ENCODE measurements around the gene BSND.

Gene BSND

GRCh38 chr1:54965624-54966340 is 33.0 kb upstream of the BSND start:
- Histone ChIP-seq H3K36me3 (replicated peaks) (no peaks in the 10 kb centered on the region), H3K4me3 (no peak overlapping the region), H3K4me1 (peaks cover 9% of the 10 kb centered on the region), H3K9me3 (no peaks in the 10 kb centered on the region), H3K27me3 (ENCODE audit: low read depth) (no peaks in the 10 kb centered on the region)
- in situ Hi-C loops (cut with MboI; ENCODE audit: low sequenced_read_pairs) = no loop called here
- DNase-seq (ENCODE audit: low spot score in 2 of 2) = no peak

DNA sequence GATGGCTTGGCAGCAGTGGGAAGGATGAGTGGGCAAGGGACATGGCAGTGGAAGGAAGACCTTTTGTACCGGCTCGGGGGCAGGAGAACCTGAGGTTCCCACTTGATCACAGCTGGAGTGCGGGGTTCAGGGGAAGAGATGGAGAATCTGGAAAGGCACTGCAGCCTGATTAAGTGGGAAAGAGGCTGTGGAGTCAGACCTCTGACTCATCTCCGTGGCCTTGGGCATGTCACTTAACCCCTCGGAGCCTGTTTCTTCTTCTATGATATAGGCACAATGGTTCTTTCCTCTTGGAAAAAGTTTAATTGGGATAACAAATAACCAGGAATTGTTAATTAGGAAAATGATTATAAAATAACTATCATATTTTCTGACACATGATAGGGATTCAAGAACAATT is 31.4 kb upstream of the BSND start:
- no peaks in the 10 kb centered on the region for H3K36me3 ChIP-seq (replicated peaks)
- H3K4me1 ChIP-seq = peaks cover 4% of the 10 kb centered on the region
- H3K9me3 ChIP-seq = no peaks in the 10 kb centered on the region
- H3K4me3 ChIP-seq = no peak overlapping the region
- no peaks in the 10 kb centered on the region for H3K27me3 ChIP-seq (ENCODE audit: low read depth)
- in situ Hi-C loops (cut with MboI; ENCODE audit: low sequenced_read_pairs) = no loop called here
- DNase-seq (ENCODE audit: low spot score in 2 of 2) = no peak

DNA sequence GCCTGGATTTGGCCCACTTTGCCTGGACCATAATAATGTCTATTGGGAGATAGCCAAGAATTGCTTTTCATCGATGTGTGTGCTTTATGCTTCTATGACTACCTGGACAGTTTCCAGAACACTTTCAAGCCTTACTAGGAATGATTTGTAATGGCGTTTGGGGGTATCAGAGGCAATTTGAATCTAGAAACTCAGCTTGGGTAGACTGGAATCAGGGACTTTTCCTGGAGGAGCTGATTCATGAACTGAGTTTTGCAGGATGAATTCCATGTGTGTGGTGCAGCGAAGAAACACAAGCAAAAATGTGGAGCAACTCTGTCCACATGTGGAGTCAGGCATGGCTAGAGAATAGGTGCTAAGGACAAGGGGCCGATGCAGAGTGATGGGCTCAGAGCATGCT is 30.2 kb upstream of the BSND start:
- DNase-seq (ENCODE audit: low spot score in 2 of 2) = no peak
- Histone ChIP-seq H3K4me1 (no peaks in the 10 kb centered on the region), H3K27me3 (ENCODE audit: low read depth) (no peaks in the 10 kb centered on the region), H3K4me3 (no peak overlapping the region), H3K36me3 (replicated peaks) (no peaks in the 10 kb centered on the region), H3K9me3 (no peaks in the 10 kb centered on the region)
- in situ Hi-C loops (cut with MboI; ENCODE audit: low sequenced_read_pairs) = no loop called here

DNA sequence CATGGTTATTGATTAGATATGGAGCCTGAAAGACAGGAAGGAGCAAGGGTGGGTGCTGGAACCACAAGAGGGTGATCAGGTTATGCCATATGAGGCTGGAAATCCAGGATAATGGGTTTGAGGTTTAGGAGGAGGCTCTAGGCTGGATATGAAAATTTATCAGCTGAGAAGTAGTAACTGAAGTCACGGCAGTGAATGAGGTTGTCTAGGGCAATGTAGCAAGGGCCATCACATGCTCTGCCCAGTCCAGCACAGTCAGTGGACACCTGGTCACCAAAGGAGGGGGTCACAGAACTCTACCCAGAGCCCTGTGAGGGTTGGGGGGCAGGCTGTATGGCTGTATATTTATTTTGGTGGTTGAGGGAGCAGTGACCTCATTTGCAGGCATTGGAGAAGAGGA is 28.9 kb upstream of the BSND start:
- Histone ChIP-seq H3K27me3 (ENCODE audit: low read depth) (0 out of 2 replicates have a peak, but pooled peaks cover 3% of the 10 kb centered on the region), H3K9me3 (no peaks in the 10 kb centered on the region), H3K4me3 (no peak overlapping the region), H3K4me1 (no peaks in the 10 kb centered on the region), H3K36me3 (replicated peaks) (no peaks in the 10 kb centered on the region)
- DNase-seq (ENCODE audit: low spot score in 2 of 2) = no peak
- in situ Hi-C loops (cut with MboI; ENCODE audit: low sequenced_read_pairs) = no loop called here

GRCh38 chr1:54970901-54971300 is 27.8 kb upstream of the BSND start:
- Histone ChIP-seq H3K9me3 (no peaks in the 10 kb centered on the region), H3K36me3 (replicated peaks) (no peaks in the 10 kb centered on the region), H3K27me3 (ENCODE audit: low read depth) (0 out of 2 replicates have a peak, but pooled peaks cover 3% of the 10 kb centered on the region), H3K4me3 (no peak overlapping the region), H3K4me1 (no peaks in the 10 kb centered on the region)
- no peak for DNase-seq (ENCODE audit: low spot score in 2 of 2)
- in situ Hi-C loops (cut with MboI; ENCODE audit: low sequenced_read_pairs) = no loop called here

GRCh38 chr1:54971317-54971791 is 27.4 kb upstream of the BSND start:
- H3K27me3 ChIP-seq (ENCODE audit: low read depth) = 0 out of 2 replicates have a peak, but pooled peaks cover 3% of the 10 kb centered on the region
- H3K4me3 ChIP-seq = no peak overlapping the region
- H3K9me3 ChIP-seq = no peaks in the 10 kb centered on the region
- H3K4me1 ChIP-seq = no peaks in the 10 kb centered on the region
- no peak for DNase-seq (ENCODE audit: low spot score in 2 of 2)
- in situ Hi-C loops (cut with MboI; ENCODE audit: low sequenced_read_pairs) = no loop called here
- no peaks in the 10 kb centered on the region for H3K36me3 ChIP-seq (replicated peaks)

DNA sequence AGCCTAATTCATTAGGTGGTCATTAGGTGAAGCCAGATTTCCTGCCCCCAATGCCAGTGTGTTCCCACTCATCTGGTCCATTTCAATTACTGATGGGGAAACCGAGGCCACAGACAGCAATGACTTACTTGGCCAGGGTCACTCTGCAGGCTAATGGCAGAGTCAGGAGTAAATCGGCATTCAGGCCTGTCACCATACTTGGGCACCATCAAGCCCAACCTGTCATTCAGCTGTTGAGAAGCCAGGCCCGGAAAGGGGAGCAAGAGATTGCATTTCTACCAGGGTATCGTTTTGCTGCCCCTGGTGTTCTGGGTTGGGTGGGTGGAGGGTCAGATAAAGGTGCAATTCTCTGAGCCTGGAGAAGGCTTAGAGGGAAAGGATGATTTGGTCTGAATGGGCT is 26.3 kb upstream of the BSND start:
- in situ Hi-C loops (cut with MboI; ENCODE audit: low sequenced_read_pairs) = no loop called here
- Histone ChIP-seq H3K4me1 (no peaks in the 10 kb centered on the region), H3K27me3 (ENCODE audit: low read depth) (0 out of 2 replicates have a peak, but pooled peaks cover 3% of the 10 kb centered on the region), H3K9me3 (no peaks in the 10 kb centered on the region), H3K4me3 (no peak overlapping the region), H3K36me3 (replicated peaks) (no peaks in the 10 kb centered on the region)
- DNase-seq (ENCODE audit: low spot score in 2 of 2) = no peak

- no peaks in the 10 kb centered on the region for H3K36me3 ChIP-seq (replicated peaks)
- H3K4me1 ChIP-seq = no peaks in the 10 kb centered on the region
- H3K9me3 ChIP-seq = no peaks in the 10 kb centered on the region
- in situ Hi-C loops (cut with MboI; ENCODE audit: low sequenced_read_pairs) = no loop called here
- peak; percentile 22 to 50 for DNase-seq (ENCODE audit: low spot score in 2 of 2)
- H3K4me3 ChIP-seq = no peak overlapping the region
- 0 out of 2 replicates have a peak, but pooled peaks cover 3% of the 10 kb centered on the region for H3K27me3 ChIP-seq (ENCODE audit: low read depth)
Measured at GRCh38 chr1:54973205-54973921, 25.4 kb upstream of the BSND start.

GRCh38 chr1:54975356-54976108 is 23.2 kb upstream of the BSND start:
- DNase-seq (ENCODE audit: low spot score in 2 of 2) = no peak
- no peaks in the 10 kb centered on the region for H3K36me3 ChIP-seq (replicated peaks)
- H3K9me3 ChIP-seq = no peaks in the 10 kb centered on the region
- H3K4me1 ChIP-seq = no peaks in the 10 kb centered on the region
- no peak overlapping the region for H3K4me3 ChIP-seq
- H3K27me3 ChIP-seq (ENCODE audit: low read depth) = 0 out of 2 replicates have a peak, but pooled peaks cover 3% of the 10 kb centered on the region
- in situ Hi-C loops (cut with MboI; ENCODE audit: low sequenced_read_pairs) = no loop called here

- in situ Hi-C loops (cut with MboI; ENCODE audit: low sequenced_read_pairs) = no loop called here
- Histone ChIP-seq H3K9me3 (no peaks in the 10 kb centered on the region), H3K4me1 (no peaks in the 10 kb centered on the region), H3K27me3 (ENCODE audit: low read depth) (0 out of 2 replicates have a peak, but pooled peaks cover 3% of the 10 kb centered on the region), H3K4me3 (no peak overlapping the region), H3K36me3 (replicated peaks) (no peaks in the 10 kb centered on the region)
- DNase-seq (ENCODE audit: low spot score in 2 of 2) = no peak
Measured at GRCh38 chr1:54976747-54977146, 22.0 kb upstream of the BSND start.

DNA sequence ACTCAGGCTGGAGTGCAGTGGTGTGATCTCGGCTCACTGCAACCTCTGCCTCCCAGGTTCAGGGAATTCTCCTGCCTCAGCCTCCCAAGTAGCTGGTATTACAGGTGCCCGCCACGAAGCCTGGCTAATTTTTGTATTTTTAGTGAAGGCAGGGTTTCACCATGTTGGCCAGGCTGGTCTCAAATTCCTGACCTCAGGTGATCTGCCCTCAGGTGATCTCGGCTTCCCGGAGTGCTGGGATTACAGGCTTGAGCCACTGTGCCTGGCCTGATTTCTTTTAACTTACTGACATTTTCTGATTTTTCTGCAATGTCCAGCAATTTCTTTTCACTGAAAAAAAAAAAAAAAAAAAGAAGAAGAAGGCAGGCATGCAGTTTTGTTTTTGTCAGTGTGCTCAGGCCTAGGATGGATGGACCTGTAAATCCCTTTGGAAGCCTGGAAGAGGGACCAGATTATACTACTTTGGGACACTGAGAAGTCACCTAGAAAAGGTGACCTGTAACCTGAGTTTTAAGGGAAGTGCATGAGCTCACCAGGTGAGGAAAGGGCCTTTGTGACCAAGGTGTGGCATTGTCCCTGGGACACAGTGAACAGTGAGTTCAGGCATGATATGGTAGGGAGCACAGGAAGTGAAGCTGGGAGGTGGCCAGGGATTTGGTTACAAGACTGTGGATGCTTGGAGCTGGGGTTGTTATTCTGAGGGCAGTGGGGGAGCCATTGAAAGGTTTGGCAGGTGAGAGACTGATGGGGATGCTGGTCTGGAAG is 21.0 kb upstream of the BSND start:
- Histone ChIP-seq H3K9me3 (no peaks in the 10 kb centered on the region), H3K4me3 (no peak overlapping the region), H3K27me3 (ENCODE audit: low read depth) (0 out of 2 replicates have a peak, but pooled peaks cover 3% of the 10 kb centered on the region), H3K4me1 (no peaks in the 10 kb centered on the region), H3K36me3 (replicated peaks) (no peaks in the 10 kb centered on the region)
- no peak for DNase-seq (ENCODE audit: low spot score in 2 of 2)
- in situ Hi-C loops (cut with MboI; ENCODE audit: low sequenced_read_pairs) = no loop called here

DNA sequence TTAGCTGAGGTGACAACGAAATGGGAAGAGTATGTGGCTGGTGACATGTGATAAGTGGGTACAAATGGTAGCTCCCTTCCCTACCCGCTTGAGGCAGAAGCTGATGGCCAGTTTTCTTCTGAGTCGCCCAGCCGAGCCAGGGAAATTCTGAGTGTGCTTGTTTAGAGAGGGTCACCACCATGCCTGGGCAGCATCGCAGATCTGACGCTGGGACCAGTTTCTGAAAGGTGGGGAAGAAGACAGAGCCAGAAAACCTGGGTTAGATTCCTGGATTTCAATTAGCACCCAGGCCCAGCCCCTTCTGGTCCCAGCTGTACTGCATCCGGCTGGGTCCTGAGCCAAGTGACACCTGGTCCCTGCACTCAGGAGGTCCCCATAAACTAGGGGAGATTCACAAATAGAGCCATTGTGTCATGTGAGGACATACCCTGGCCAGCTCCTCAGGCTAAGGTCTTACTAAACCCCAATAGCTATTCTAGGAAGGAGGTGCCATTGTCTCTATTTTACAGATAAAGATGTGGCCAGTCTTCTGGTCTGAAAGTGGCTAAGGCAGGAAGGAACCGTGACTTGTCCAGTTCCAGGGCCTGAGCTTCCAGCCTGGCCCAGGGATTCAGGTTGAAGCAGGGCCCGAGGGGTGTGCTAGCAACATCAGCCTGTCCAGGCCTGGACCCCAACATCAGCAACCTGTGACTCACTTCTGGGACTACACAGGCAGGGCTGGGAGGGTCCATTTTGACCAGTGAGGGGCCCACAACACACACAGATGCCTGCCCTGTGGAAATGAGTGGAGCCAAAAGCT is 20.0 kb upstream of the BSND start:
- Histone ChIP-seq H3K36me3 (replicated peaks) (no peaks in the 10 kb centered on the region), H3K4me1 (no peaks in the 10 kb centered on the region), H3K27me3 (ENCODE audit: low read depth) (0 out of 2 replicates have a peak, but pooled peaks cover 3% of the 10 kb centered on the region), H3K9me3 (no peaks in the 10 kb centered on the region), H3K4me3 (no peak overlapping the region)
- in situ Hi-C loops (cut with MboI; ENCODE audit: low sequenced_read_pairs) = no loop called here
- DNase-seq (ENCODE audit: low spot score in 2 of 2) = no peak

Data from HAP-1 (cell line).